Aorta (tissue), 5 donors: ENCODE measurements around the gene SMAD3. TPM values are rescaled to one million over a fixed set of nuclear protein-coding genes. Genes with fewer than 3 reads are reported as not detected.

Experiments
- ATAC-seq: fragments of 200-7000 bp; cut with Tn5 transposase; one replicate; pipeline ENCODE4 v1.9.1; 2022; ENCODE audit warnings: moderate library complexity; ENCODE audit not compliant: low FRiP score
- DNase-seq, 2 donors: peaks; one replicate each; pipeline ENCODE4 v3.0.0-alpha.2; 2020
- H3K27ac ChIP-seq, 2 donors: one replicate each; pipeline ENCODE4 v1.5.1; 2013; ENCODE audit warnings: low read length in 2 of 2, mild to moderate bottlenecking in 2 of 2, moderate library complexity in 2 of 2, control low read depth in 1 of 2, inconsistent platforms in 1 of 2, low read depth in 1 of 2
- H3K27me3 ChIP-seq, 2 donors: one replicate each; pipeline ENCODE4 v1.6.1; 2013; ENCODE audit warnings: control low read depth in 1 of 2, low read length in 1 of 2, mild to moderate bottlenecking in 1 of 2, moderate library complexity in 1 of 2; ENCODE audit not compliant: insufficient read depth in 2 of 2, control insufficient read depth in 1 of 2
- H3K36me3 ChIP-seq, 2 donors: one replicate each; pipeline ENCODE4 v1.6.1; 2013; ENCODE audit warnings: control low read depth in 1 of 2, low read length in 1 of 2, mild to moderate bottlenecking in 1 of 2; ENCODE audit not compliant: insufficient read depth in 2 of 2, control insufficient read depth in 1 of 2
- H3K4me1 ChIP-seq, 2 donors: one replicate each; pipeline ENCODE4 v1.6.1; 2013; ENCODE audit warnings: low read length in 2 of 2, control low read depth in 1 of 2, mild to moderate bottlenecking in 1 of 2, moderate library complexity in 1 of 2; ENCODE audit not compliant: insufficient read depth in 2 of 2, control insufficient read depth in 1 of 2
- H3K4me3 ChIP-seq, 2 donors: one replicate each; pipeline ENCODE4 v1.5.1; 2013; ENCODE audit warnings: low read length in 2 of 2, control low read depth in 1 of 2, mild to moderate bottlenecking in 1 of 2
- H3K9me3 ChIP-seq: one replicate; pipeline ENCODE4 v1.6.1; 2013; ENCODE audit warnings: mild to moderate bottlenecking, low read length; ENCODE audit not compliant: control insufficient read depth
- whole genome bisulfite sequencing, 2 donors: extraction: QIAGEN DNeasy Blood & Tissue Kit; methylation state at CpG; one replicate each; pipeline ENCODE4 v1.1.7; 2013; 5-methylcytosine and 5-hydroxymethylcytosine counted together
- intact Hi-C, 2 donors: fragments of 100-400 bp; cut with DNase I; formaldehyde crosslinking; loops; one replicate each; pipeline versions ENCODE4 v1.14.2 to v1.15.0; 2022
- polyA plus RNA-seq, 2 donors: library from polyadenylated mRNA; stranded (reverse); fragments of 200-250 nt; gene quantifications; one replicate each; pipeline ENCODE4 v1.2.3, GENCODE V29; 2013
- total RNA-seq, 2 donors: library from RNA; stranded (reverse); fragmentation: NEBNext Ultra II Directional; extraction: Animal tissue kit (Norgen Biotek cat#: 25700); gene quantifications; one replicate each; pipeline ENCODE4 v1.2.1, GENCODE V29; 2021
- donor health status: healthy with polysubstance abuse.
- donor health status: Bipolar disorder and iron deficiency.
- donor health status: DM: no; HTN: no; CAD: no.
- donor health status: DM: no; HTN: no; CAD: no.
- donor health status: DM: yes; HTN: yes; CAD: no.

SMAD3 gene
- total and polyA plus RNA-seq, 4 donors: 7.1 to 90.8 (median 55.0) TPM

- DNase-seq (peak; percentile 77 to 80), ATAC-seq (peak; percentile 83)
- Histone ChIP-seq H3K9me3 (no peaks in the 10 kb centered on the region), H3K27ac (peak overlapping the region in 1 of 2 donors; percentile 94), H3K27me3 (no peaks in the 10 kb centered on the region), H3K36me3 (no peaks in the 10 kb centered on the region), H3K4me1 (peaks cover 4 to 14% of the 10 kb centered on the region in 2 donors), H3K4me3 (no peak overlapping the region)
- 22 to 23% methylated on average over 12 of the region's 12 CpGs for whole genome bisulfite sequencing, 2 donors
- intact Hi-C loops: no loop called here
These were observed 14.9 kb downstream of the SMAD3 start for GRCh38 chr15:67080118-67080899.

GRCh38 chr15:67080900-67081431, 15.6 kb downstream of the SMAD3 start:
- intact Hi-C loops: no loop called here
- 2 to 4% methylated on average over 10 of the region's 10 CpGs for WGBS, 2 donors
- no peaks in the 10 kb centered on the region for H3K36me3 ChIP-seq
- no peaks in the 10 kb centered on the region for H3K27me3 ChIP-seq
- H3K27ac ChIP-seq: peak overlapping the region in 1 of 2 donors; percentile 90
- H3K4me3 ChIP-seq: no peak overlapping the region
- DNase-seq (peak; percentile 74 to 79), ATAC-seq (peak; percentile 67)
- peaks cover 4 to 14% of the 10 kb centered on the region in 2 donors for H3K4me1 ChIP-seq
- H3K9me3 ChIP-seq: no peaks in the 10 kb centered on the region

- peaks cover 4 to 10% of the 10 kb centered on the region in 2 donors for H3K4me1 ChIP-seq
- no peak overlapping the region for H3K4me3 ChIP-seq
- no peaks in the 10 kb centered on the region for H3K9me3 ChIP-seq
- H3K27me3 ChIP-seq: no peaks in the 10 kb centered on the region
- intact Hi-C loops: no loop called here
- H3K27ac ChIP-seq: no peak overlapping the region
- H3K36me3 ChIP-seq: no peaks in the 10 kb centered on the region
- DNase-seq (peak in 1 of 2 donors; percentile 37), ATAC-seq (no peak)
- WGBS, 2 donors: 56 to 68% methylated on average over 3 of the region's 3 CpGs
These were observed 16.7 kb downstream of the SMAD3 start for GRCh38 chr15:67082007-67082536.

- H3K27ac ChIP-seq: no peak overlapping the region
- H3K4me1 ChIP-seq: peaks cover 4 to 10% of the 10 kb centered on the region in 2 donors
- no peaks in the 10 kb centered on the region for H3K27me3 ChIP-seq
- WGBS, 2 donors: 88 to 90% methylated on average over 12 of the region's 12 CpGs
- no peak overlapping the region for H3K4me3 ChIP-seq
- intact Hi-C loops: no loop called here
- DNase-seq (peak in 1 of 2 donors; percentile 68), ATAC-seq (no peak)
- no peaks in the 10 kb centered on the region for H3K36me3 ChIP-seq
- H3K9me3 ChIP-seq: no peaks in the 10 kb centered on the region
These were observed 17.8 kb downstream of the SMAD3 start for GRCh38 chr15:67083135-67083762.

- Histone ChIP-seq H3K27ac (no peak overlapping the region), H3K27me3 (no peaks in the 10 kb centered on the region), H3K36me3 (no peaks in the 10 kb centered on the region), H3K4me1 (peaks cover 9 to 13% of the 10 kb centered on the region in 2 donors), H3K9me3 (no peaks in the 10 kb centered on the region), H3K4me3 (no peak overlapping the region)
- ATAC-seq: no peak
- intact Hi-C loops: no loop called here
- 87% methylated on average over 7 of the region's 7 CpGs for WGBS, 2 donors
- no peak for DNase-seq
These were observed 19.2 kb downstream of the SMAD3 start for GRCh38 chr15:67084561-67084960.

- Histone ChIP-seq H3K9me3 (no peaks in the 10 kb centered on the region), H3K27ac (no peak overlapping the region), H3K36me3 (no peaks in the 10 kb centered on the region), H3K27me3 (no peaks in the 10 kb centered on the region), H3K4me3 (no peak overlapping the region), H3K4me1 (peaks cover 9 to 10% of the 10 kb centered on the region in 2 donors)
- WGBS, 2 donors: 92 to 95% methylated on average over 3 of the region's 3 CpGs
- ATAC-seq (no peak), DNase-seq (peak in 1 of 2 donors; percentile 40)
- intact Hi-C loops: no loop called here
These were observed 19.9 kb downstream of the SMAD3 start for GRCh38 chr15:67085237-67085817.

- WGBS, 2 donors: 52 to 62% methylated on average over 3 of the region's 3 CpGs
- H3K4me1 ChIP-seq: peaks cover 9% of the 10 kb centered on the region in 2 donors
- no peak overlapping the region for H3K27ac ChIP-seq
- no peaks in the 10 kb centered on the region for H3K27me3 ChIP-seq
- H3K4me3 ChIP-seq: no peak overlapping the region
- peak in 1 of 2 donors; percentile 44 for DNase-seq
- intact Hi-C loops: no loop called here
- H3K9me3 ChIP-seq: no peaks in the 10 kb centered on the region
- H3K36me3 ChIP-seq: no peaks in the 10 kb centered on the region
- ATAC-seq: no peak
These were observed 20.6 kb downstream of the SMAD3 start for GRCh38 chr15:67085818-67086636.

- intact Hi-C loops: no loop called here
- 83 to 86% methylated on average over 3 of the region's 3 CpGs for WGBS, 2 donors
- no peak overlapping the region for H3K4me3 ChIP-seq
These were observed 21.2 kb downstream of the SMAD3 start for GRCh38 chr15:67086637-67086914.

More at GRCh38 chr15:67086637-67086914, 21.2 kb downstream of the SMAD3 start:
- H3K27ac ChIP-seq: no peak overlapping the region
- ATAC-seq (no peak), DNase-seq (no peak)
- peaks cover 7 to 9% of the 10 kb centered on the region in 2 donors for H3K4me1 ChIP-seq
- no peaks in the 10 kb centered on the region for H3K27me3 ChIP-seq
- no peaks in the 10 kb centered on the region for H3K36me3 ChIP-seq
- H3K9me3 ChIP-seq: no peaks in the 10 kb centered on the region
